Stimulated activated CD4-positive, alpha-beta T cell treated with anti-CD3 and anti-CD28 coated beads, Interleukin-12 subunit alpha, Interleukin-12 subunit beta, amount 100 ng/mL, for 4 hours (primary cell): ENCODE measurements around the gene PRKCSH.
A peak's percentile ranks its signal among the peaks of the same experiment; 100 is the strongest.
"Not testable (repeated sequence)": the region's sequence is repeated elsewhere in the genome, so short reads cannot be mapped to it uniquely, and the experiment has no call there.

Experiments used
- DNase-seq: peaks from one replicate; pipeline ENCODE4 v3.0.0-alpha.2; 2020

The PRKCSH gene

GRCh38 chr19:11435057-11435832 is at the start of gene PRKCSH, which contains the start of gene ODAD3:
TSS of gene PRKCSH (plus strand) at chr19:11435635. CDS start at chr19:11436118, 483 bp downstream.
TSS of gene ODAD3 (minus strand) at chr19:11435121. CDS start at chr19:11435016, 105 bp downstream.
- peak; percentile 97 for DNase-seq

GRCh38 chr19:11387162-11388034 is 48.0 kb upstream of the PRKCSH start:
- no peak for DNase-seq

- DNase-seq: no peak
Observed at GRCh38 chr19:11390359-11390758, 45.1 kb upstream of the PRKCSH start.

- no peak for DNase-seq
Observed at GRCh38 chr19:11390933-11391680, 44.3 kb upstream of the PRKCSH start.

GRCh38 chr19:11397089-11397610 is 38.3 kb upstream of the PRKCSH start:
- no peak for DNase-seq

- no peak for DNase-seq
Observed at GRCh38 chr19:11399667-11400066, 35.8 kb upstream of the PRKCSH start.

GRCh38 chr19:11400798-11401197 is 34.6 kb upstream of the PRKCSH start:
- no peak for DNase-seq

- DNase-seq: no peak
Observed at GRCh38 chr19:11401808-11402543, 33.5 kb upstream of the PRKCSH start.

GRCh38 chr19:11404588-11405222 is 30.7 kb upstream of the PRKCSH start:
- DNase-seq: no peak

GRCh38 chr19:11405846-11406643 is 29.4 kb upstream of the PRKCSH start:
- no peak for DNase-seq

- not testable (repeated sequence) for DNase-seq
Observed at GRCh38 chr19:11406703-11407236, 28.7 kb upstream of the PRKCSH start.

- DNase-seq: no peak
Observed at GRCh38 chr19:11408591-11408990, 26.8 kb upstream of the PRKCSH start.

GRCh38 chr19:11410682-11411081 is 24.8 kb upstream of the PRKCSH start:
- no peak for DNase-seq

GRCh38 chr19:11414544-11414943 is 20.9 kb upstream of the PRKCSH start:
- no peak for DNase-seq

GRCh38 chr19:11416346-11417052 is 18.9 kb upstream of the PRKCSH start:
- no peak for DNase-seq

- no peak for DNase-seq
Observed at GRCh38 chr19:11418094-11418548, 17.3 kb upstream of the PRKCSH start.

GRCh38 chr19:11418549-11419506 is 16.6 kb upstream of the PRKCSH start, which contains the start of gene RGL3:
TSS of gene RGL3 (minus strand) at chr19:11419314. CDS start at chr19:11419278, 36 bp downstream.
- no peak for DNase-seq
